H1 (cell line): Measurements from ENCODE around the gene TXNRD2. TPM values are rescaled to one million over a fixed set of nuclear protein-coding genes. Genes with fewer than 3 reads are reported as not detected.

Source experiments
- CTCF ChIA-PET: fragments of 300-600 bp; sonication (Branson Sonifier 250); formaldehyde crosslinking; loops from one replicate; lab custom pipeline; 2021; ENCODE audit not compliant: partially characterized antibody; lab: Charles Lee
- POLR2A ChIA-PET: fragments of 300-600 bp; sonication (Branson Sonifier 250); formaldehyde crosslinking; loops from one replicate; lab custom pipeline; 2021; ENCODE audit warnings: inconsistent platforms; ENCODE audit not compliant: partially characterized antibody; lab: Charles Lee
- DNase-seq, 2 experiments: peaks; one replicate each; pipeline versions ENCODE4 v3.0.0 to v3.0.0-alpha.2; 2010 to 2022; ENCODE audit warnings: low spot score in 2 of 2, low read depth in 1 of 2, mixed read lengths in 1 of 2
- FAIRE-seq: peaks from 2 replicates; lab custom pipeline; 2011; peaks lifted over from hg19 to GRCh38; lab: Jason Lieb, UNC
- H2AFZ ChIP-seq: 2 replicates; pipeline ENCODE4 v1.8.1; 2012; ENCODE audit warnings: low read length, inconsistent platforms
- H2AK5ac ChIP-seq: 2 replicates; pipeline ENCODE4 v1.6.1; 2013; ENCODE audit warnings: low read depth, low read length
- H2BK120ac ChIP-seq: replicated peaks from 2 replicates; pipeline ENCODE3; 2013; ENCODE audit warnings: low read depth, low read length, inconsistent platforms
- H2BK12ac ChIP-seq: 2 replicates; pipeline ENCODE4 v1.6.1; 2013; ENCODE audit warnings: low read depth, low read length
- H2BK15ac ChIP-seq: 2 replicates; pipeline ENCODE4 v1.6.1; 2013; ENCODE audit warnings: low read length
- H2BK20ac ChIP-seq: 2 replicates; pipeline ENCODE4 v1.6.1; 2013; ENCODE audit warnings: low read length
- H2BK5ac ChIP-seq: 2 replicates; pipeline ENCODE4 v1.6.1; 2013; ENCODE audit warnings: low read depth, low read length
- H3K14ac ChIP-seq: 2 replicates; pipeline ENCODE4 v1.6.1; 2013; ENCODE audit warnings: inconsistent platforms; ENCODE audit not compliant: insufficient read length
- H3K18ac ChIP-seq: 2 replicates; pipeline ENCODE4 v1.6.1; 2013; ENCODE audit warnings: low read length; ENCODE audit errors: extremely low read depth
- H3K23ac ChIP-seq: 2 replicates; pipeline ENCODE4 v1.6.1; 2013; ENCODE audit warnings: inconsistent platforms; ENCODE audit not compliant: insufficient read length
- H3K23me2 ChIP-seq: 2 replicates; pipeline ENCODE4 v1.6.1; 2013; ENCODE audit warnings: low read depth, low read length
- H3K27ac ChIP-seq: 2 replicates; pipeline ENCODE4 v1.6.1; 2011; ENCODE audit warnings: low read depth, low read length, inconsistent platforms
- H3K27me3 ChIP-seq, 4 experiments: replicated peaks in 1 of 4; 1 replicate in 1 of 4; 2 replicates in 3 of 4; pipeline versions ENCODE4 v1.6.1 to v1.8.1; 2011 to 2013; ENCODE audit warnings: low read length in 3 of 4, mild to moderate bottlenecking in 3 of 4, inconsistent platforms in 2 of 4, mixed read lengths in 2 of 4, moderate library complexity in 1 of 4; ENCODE audit not compliant: control insufficient read depth in 3 of 4, insufficient read depth in 3 of 4; ENCODE audit errors: extremely low read depth in 1 of 4
- H3K36me3 ChIP-seq, 4 experiments: 2 replicates each; pipeline versions ENCODE4 v1.6.1 to v1.8.1; 2011 to 2013; ENCODE audit warnings: mild to moderate bottlenecking in 4 of 4, low read length in 3 of 4, moderate library complexity in 2 of 4, control low read depth in 1 of 4, inconsistent platforms in 1 of 4; ENCODE audit not compliant: insufficient read depth in 4 of 4, control insufficient read depth in 2 of 4
- H3K4ac ChIP-seq: replicated peaks from 2 replicates; pipeline ENCODE3; 2013; ENCODE audit warnings: low read length, low read depth, mixed read lengths, inconsistent platforms; ENCODE audit not compliant: insufficient read length
- H3K4me1 ChIP-seq, 4 experiments: replicated peaks in 1 of 4; 1 replicate in 1 of 4; 2 replicates in 3 of 4; pipeline versions ENCODE4 v1.6.1 to v1.8.1; 2011 to 2013; ENCODE audit warnings: low read length in 3 of 4, inconsistent platforms in 2 of 4, mixed read lengths in 1 of 4; ENCODE audit not compliant: insufficient read depth in 4 of 4, control insufficient read depth in 3 of 4
- H3K4me2 ChIP-seq, 2 experiments: 2 replicates each; pipeline versions ENCODE4 v1.6.1 to v1.8.1; 2011 to 2013; ENCODE audit warnings: low read depth in 2 of 2, low read length in 2 of 2, control low read depth in 1 of 2, inconsistent platforms in 1 of 2, mild to moderate bottlenecking in 1 of 2; ENCODE audit not compliant: insufficient read depth in 1 of 2
- H3K4me3 ChIP-seq, 4 experiments: fragments of 200-600, 300-600 bp in 1 of 4; sonication (generic), shearing (Covaris generic), sonication (Bioruptor Twin) in 1 of 4; 2 replicates each; pipeline versions ENCODE4 v1.5.1 to v1.8.1; 2011 to 2016; ENCODE audit warnings: low read length in 4 of 4, low read depth in 3 of 4, control low read depth in 2 of 4, inconsistent platforms in 2 of 4, mild to moderate bottlenecking in 2 of 4, mixed read lengths in 1 of 4, moderate library complexity in 1 of 4; ENCODE audit not compliant: insufficient read depth in 2 of 4; ENCODE audit errors: extremely low read depth in 1 of 4
- H3K56ac ChIP-seq: replicated peaks from 2 replicates; pipeline ENCODE3; 2013; ENCODE audit warnings: low read depth, mild to moderate bottlenecking, mixed read lengths, low read length, inconsistent platforms; ENCODE audit not compliant: insufficient read length
- H3K79me1 ChIP-seq: 2 replicates; pipeline ENCODE4 v1.6.1; 2013; ENCODE audit warnings: low read depth, low read length, control low read depth
- H3K79me2 ChIP-seq, 2 experiments: 2 replicates each; pipeline versions ENCODE4 v1.6.1 to v1.8.1; 2012 to 2013; ENCODE audit warnings: low read length in 2 of 2, mild to moderate bottlenecking in 2 of 2, inconsistent platforms in 1 of 2; ENCODE audit not compliant: insufficient read depth in 2 of 2, control insufficient read depth in 1 of 2
- H3K9ac ChIP-seq, 4 experiments: replicated peaks in 1 of 4; 1 replicate in 1 of 4; 2 replicates in 3 of 4; pipeline versions ENCODE4 v1.6.1 to v1.8.1; 2011 to 2013; ENCODE audit warnings: low read depth in 3 of 4, low read length in 3 of 4, control low read depth in 2 of 4, mild to moderate bottlenecking in 2 of 4, moderate library complexity in 2 of 4, inconsistent platforms in 1 of 4; ENCODE audit errors: extremely low read depth in 1 of 4
- H3K9me3 ChIP-seq, 2 experiments: 2 replicates each; pipeline versions ENCODE4 v1.6.1 to v1.8.1; 2012 to 2013; ENCODE audit warnings: mild to moderate bottlenecking in 2 of 2, moderate library complexity in 2 of 2, control low read depth in 1 of 2, inconsistent platforms in 1 of 2, low read depth in 1 of 2, low read length in 1 of 2, mixed read lengths in 1 of 2; ENCODE audit not compliant: insufficient read depth in 2 of 2
- H4K20me1 ChIP-seq, 2 experiments: replicated peaks in 1 of 2; 2 replicates each; pipeline versions ENCODE3 to v1.8.1; 2011 to 2013; ENCODE audit warnings: inconsistent platforms in 2 of 2, low read length in 2 of 2, mild to moderate bottlenecking in 1 of 2; ENCODE audit not compliant: insufficient read depth in 2 of 2, control insufficient read depth in 1 of 2
- H4K5ac ChIP-seq: 2 replicates; pipeline ENCODE4 v1.6.1; 2013; ENCODE audit warnings: low read length, low read depth, mixed read lengths, inconsistent platforms; ENCODE audit not compliant: insufficient read length
- H4K8ac ChIP-seq: 2 replicates; pipeline ENCODE4 v1.8.0; 2013; ENCODE audit warnings: mild to moderate bottlenecking, moderate library complexity, low read length, inconsistent platforms; ENCODE audit not compliant: insufficient read depth; ENCODE audit errors: extremely low read depth
- H4K91ac ChIP-seq: replicated peaks from 2 replicates; pipeline ENCODE3; 2013; ENCODE audit warnings: low read length, mixed read lengths, inconsistent platforms; ENCODE audit not compliant: insufficient read length
- CHD2 ChIP-seq: IDR thresholded peaks from 2 replicates; pipeline ENCODE4 v1.6.1; 2012; ENCODE audit warnings: low read length, improper control_type of control experiment
- CREB1 ChIP-seq: IDR thresholded peaks from 2 replicates; pipeline ENCODE4 v1.6.1; 2012; ENCODE audit warnings: inconsistent platforms
- CTBP2 ChIP-seq: IDR thresholded peaks from 2 replicates; pipeline ENCODE4 v1.7.0; 2011; ENCODE audit warnings: borderline replicate concordance, mild to moderate bottlenecking, moderate library complexity, mixed read lengths, low read length; ENCODE audit not compliant: insufficient read depth, insufficient read length
- EP300 ChIP-seq, 2 experiments: IDR thresholded peaks; 1 replicate in 1 of 2; 2 replicates in 1 of 2; pipeline ENCODE4 v1.6.1; 2011 to 2012; ENCODE audit warnings: low read depth in 2 of 2, low read length in 2 of 2, mild to moderate bottlenecking in 2 of 2, borderline replicate concordance in 1 of 2, inconsistent platforms in 1 of 2, moderate library complexity in 1 of 2
- HDAC2 ChIP-seq, 2 experiments: fragments of 300-600 bp in 1 of 2; sonication (generic) in 1 of 2; IDR thresholded peaks; 2 replicates each; pipeline ENCODE4 v1.6.1; 2011 to 2012; ENCODE audit warnings: low read depth in 2 of 2, low read length in 2 of 2, mild to moderate bottlenecking in 2 of 2, moderate library complexity in 2 of 2, borderline replicate concordance in 1 of 2, inconsistent platforms in 1 of 2
- HDAC6 ChIP-seq: IDR thresholded peaks from one replicate; pipeline ENCODE4 v1.7.1; 2012; ENCODE audit warnings: low read depth, mild to moderate bottlenecking, inconsistent platforms, low read length, moderate library complexity
- SAP30 ChIP-seq: fragments of 300-600 bp; sonication (generic); IDR thresholded peaks from 2 replicates; pipeline ENCODE4 v1.7.1; 2012; ENCODE audit warnings: low read length, moderate library complexity, mild to moderate bottlenecking, inconsistent platforms; ENCODE audit not compliant: insufficient read depth, insufficient replicate concordance
- SP4 ChIP-seq: IDR thresholded peaks from 2 replicates; pipeline ENCODE4 v1.6.1; 2012; ENCODE audit warnings: low read length, inconsistent platforms
- TEAD4 ChIP-seq: IDR thresholded peaks from 2 replicates; pipeline ENCODE4 v1.6.1; 2012; ENCODE audit warnings: low read depth, low read length, inconsistent platforms, mixed read lengths
- WGBS, 2 experiments: shearing (Covaris generic) in 1 of 2; methylation state at CpG; one replicate each; pipeline versions ENCODE4 v1.1.6 to v1.1.7; 2013 to 2015; ENCODE audit warnings: low lambda C conversion rate in 2 of 2, mixed read lengths in 2 of 2, inconsistent platforms in 1 of 2, low coverage in 1 of 2, missing lambda C conversion rate in 1 of 2; ENCODE audit not compliant: insufficient replicate concordance in 2 of 2, insufficient coverage in 1 of 2, insufficient read length in 1 of 2; ENCODE audit errors: extremely low coverage in 1 of 2, missing lambda C conversion rate in 1 of 2; 5-methylcytosine and 5-hydroxymethylcytosine counted together
- polyA plus RNA-seq, 7 experiments: library from polyadenylated mRNA; depleted of rRNA in 3 of 7; stranded (reverse) in 5 of 7; unstranded in 2 of 7; fragments of >200 nt in 5 of 7; fragments of 200-250 nt in 2 of 7; gene quantifications; 1 replicate in 5 of 7; 2 replicates in 1 of 7; 4 replicates in 1 of 7; pipeline versions ENCODE4 v1.2.1 to v1.2.3, GENCODE V29; 2011 to 2013; ENCODE audit warnings: missing spikeins in 2 of 7, mixed read lengths in 2 of 7
- total RNA-seq: library from RNA; stranded (reverse); fragmentation: NEBNext Ultra II Directional; extraction: Animal tissue kit (Norgen Biotek cat#: 25700); gene quantifications from 2 replicates; pipeline ENCODE4 v1.2.1, GENCODE V29; 2021
- TF ChIP-seq, protein P1 (sequence below): IDR thresholded peaks from 2 replicates; pipeline ENCODE4 v1.6.1; 2012; ENCODE audit warnings: inconsistent platforms

TXNRD2 gene
- total and polyA plus RNA-seq, 2 of the 8 experiments (the other 6 are each of a cell fraction or from before 2014, with no cell fraction given) = 14.8 to 21.9 TPM

DNA sequence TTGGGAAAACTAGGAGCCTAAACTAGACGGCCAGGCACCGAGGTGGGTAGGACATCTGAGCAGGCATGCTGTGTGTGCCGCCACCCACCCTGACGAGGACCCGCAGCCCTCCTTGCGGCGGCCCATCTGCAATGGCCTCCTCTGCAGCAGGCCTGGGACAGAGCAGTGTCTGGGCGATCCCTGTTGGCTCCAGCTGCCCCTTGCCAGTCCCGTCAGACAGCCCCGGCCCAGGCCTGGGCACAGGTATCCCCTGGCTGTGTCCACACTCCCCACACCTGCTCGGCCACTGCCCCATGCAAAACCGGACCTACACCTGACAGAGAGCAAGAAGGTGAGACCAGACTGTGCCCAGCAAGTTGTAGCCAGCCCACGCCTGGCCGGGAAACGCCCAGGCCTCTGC is 48.3 kb downstream of the TXNRD2 start:
- peaks cover 0 to 2% (median 0%) of the 10 kb centered on the region in 4 experiments; a peak in 4 of 7 replicates for H3K27me3 ChIP-seq
- H4K20me1 ChIP-seq = no peaks in the 10 kb centered on the region
- ChIA-PET POLR2A (no interaction called here), CTCF (interaction anchor here (0.9 to 9.5 kb wide), 2 partner anchors 7 to 13 kb away, joined by 3 to 69 read pairs; no protein-coding TSS in a partner anchor)
- H3K56ac ChIP-seq = no peak overlapping the region
- TF ChIP-seq SAP30 (no peak), HDAC6 (no peak), SP4 (no peak), CREB1 (no peak), EP300 (IDR thresholded peaks at IDR 0.05; ENCODE audit: borderline replicate concordance in 1 of 2, low read depth in 2 of 2, low read length in 2 of 2) (no peak), CHD2 (no peak), CTBP2 (no peak), TEAD4 (no peak), HDAC2 (IDR thresholded peaks at IDR 0.05; ENCODE audit: borderline replicate concordance in 1 of 2, low read depth in 2 of 2, low read length in 2 of 2) (no peak)
- TF ChIP-seq, protein P1, sequence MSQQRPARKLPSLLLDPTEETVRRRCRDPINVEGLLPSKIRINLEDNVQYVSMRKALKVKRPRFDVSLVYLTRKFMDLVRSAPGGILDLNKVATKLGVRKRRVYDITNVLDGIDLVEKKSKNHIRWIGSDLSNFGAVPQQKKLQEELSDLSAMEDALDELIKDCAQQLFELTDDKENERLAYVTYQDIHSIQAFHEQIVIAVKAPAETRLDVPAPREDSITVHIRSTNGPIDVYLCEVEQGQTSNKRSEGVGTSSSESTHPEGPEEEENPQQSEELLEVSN = no peak
- H3K9ac ChIP-seq = no peak overlapping the region
- no peaks in the 10 kb centered on the region for H3K79me1 ChIP-seq
- H2BK15ac ChIP-seq = peak overlapping the region; percentile 76; the same call in 1 of the 2 replicates
- no peak overlapping the region for H4K5ac ChIP-seq
- no peaks in the 10 kb centered on the region for H3K79me2 ChIP-seq
- no peak overlapping the region for H3K4me3 ChIP-seq
- peak overlapping the region; percentile 71; the same call in 1 of the 2 replicates for H2BK5ac ChIP-seq
- H2AK5ac ChIP-seq = no peak overlapping the region
- H2BK12ac ChIP-seq = peak overlapping the region; percentile 96; the same call in 1 of the 2 replicates
- H4K91ac ChIP-seq = peak overlapping the region; percentile 75
- H3K14ac ChIP-seq = no peak overlapping the region
- H3K36me3 ChIP-seq = no peaks in the 10 kb centered on the region
- FAIRE-seq (no peak), DNase-seq (no peak)
- peak overlapping the region; percentile 27; the same call in 1 of the 2 replicates for H2BK20ac ChIP-seq
- no peak overlapping the region for H3K27ac ChIP-seq
- H3K4ac ChIP-seq = no peak overlapping the region
- no peaks in the 10 kb centered on the region for H3K23me2 ChIP-seq
- H3K23ac ChIP-seq = no peak overlapping the region
- H4K8ac ChIP-seq = no peak overlapping the region
- H2BK120ac ChIP-seq = no peak overlapping the region
- peaks cover 7 to 20% (median 18%) of the 10 kb centered on the region in 4 experiments for H3K4me1 ChIP-seq
- H3K4me2 ChIP-seq = no peak overlapping the region
- WGBS, 2 experiments = 94% methylated on average over 15 of the region's 15 CpGs; no CpG with 5 or more reads in 1 of the 2 experiments
- peak overlapping the region; percentile 78; the same call in 1 of the 2 replicates for H3K18ac ChIP-seq
- no peak overlapping the region for H2AFZ ChIP-seq
- no peaks in the 10 kb centered on the region for H3K9me3 ChIP-seq
